B cell (primary cell): ENCODE results near the gene CD163L1.

ENCODE experiments used
- EZH2 ChIP-seq: IDR thresholded peaks from 2 replicates; pipeline ENCODE4 v1.6.1; 2012; ENCODE audit warnings: borderline replicate concordance, low read depth, mild to moderate bottlenecking, moderate library complexity, low read length; ENCODE audit not compliant: insufficient read depth, poor library complexity, severe bottlenecking
- TF ChIP-seq, protein P1 (sequence below): fragments of 200-600 bp; IDR thresholded peaks from one replicate; pipeline ENCODE4 v1.8.0; 2022; ENCODE audit warnings: antibody characterized with exemption, mild to moderate bottlenecking

DNA sequence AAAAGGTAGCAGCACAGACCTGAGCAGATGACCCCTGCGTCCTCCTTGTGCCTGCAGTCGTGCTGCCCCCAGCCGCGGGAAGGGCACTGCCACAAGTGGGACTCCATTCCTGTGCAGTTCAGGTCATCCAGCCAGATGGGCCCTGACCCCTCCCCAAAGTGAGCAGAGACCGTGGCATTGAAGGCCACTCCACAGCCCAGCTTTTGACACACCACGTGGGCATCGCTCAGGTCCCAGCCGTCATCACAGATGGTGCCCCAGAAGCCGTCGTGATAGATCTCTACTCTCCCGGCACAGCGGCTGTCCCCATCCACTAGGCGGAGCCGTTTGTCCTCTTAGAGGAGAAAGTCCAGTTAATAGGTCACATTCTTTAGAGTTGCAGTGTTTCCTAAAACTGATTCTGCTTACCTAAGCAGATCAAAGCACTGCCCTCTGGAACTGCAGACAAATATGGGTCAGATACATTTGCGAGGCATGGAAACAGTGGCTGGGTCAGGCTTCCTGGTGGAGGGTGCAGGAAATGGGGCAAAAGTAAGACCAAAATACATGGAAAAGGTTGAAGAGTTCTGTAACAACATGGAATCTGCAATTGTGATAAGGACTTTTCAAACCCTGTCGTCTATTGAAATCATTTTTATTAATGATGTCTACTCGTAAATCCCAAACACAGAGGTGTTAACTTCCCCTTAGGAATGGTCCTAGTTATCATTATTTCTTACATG lies 69.4 kb downstream of the CD163L1 start:
- TF ChIP-seq, protein P1, sequence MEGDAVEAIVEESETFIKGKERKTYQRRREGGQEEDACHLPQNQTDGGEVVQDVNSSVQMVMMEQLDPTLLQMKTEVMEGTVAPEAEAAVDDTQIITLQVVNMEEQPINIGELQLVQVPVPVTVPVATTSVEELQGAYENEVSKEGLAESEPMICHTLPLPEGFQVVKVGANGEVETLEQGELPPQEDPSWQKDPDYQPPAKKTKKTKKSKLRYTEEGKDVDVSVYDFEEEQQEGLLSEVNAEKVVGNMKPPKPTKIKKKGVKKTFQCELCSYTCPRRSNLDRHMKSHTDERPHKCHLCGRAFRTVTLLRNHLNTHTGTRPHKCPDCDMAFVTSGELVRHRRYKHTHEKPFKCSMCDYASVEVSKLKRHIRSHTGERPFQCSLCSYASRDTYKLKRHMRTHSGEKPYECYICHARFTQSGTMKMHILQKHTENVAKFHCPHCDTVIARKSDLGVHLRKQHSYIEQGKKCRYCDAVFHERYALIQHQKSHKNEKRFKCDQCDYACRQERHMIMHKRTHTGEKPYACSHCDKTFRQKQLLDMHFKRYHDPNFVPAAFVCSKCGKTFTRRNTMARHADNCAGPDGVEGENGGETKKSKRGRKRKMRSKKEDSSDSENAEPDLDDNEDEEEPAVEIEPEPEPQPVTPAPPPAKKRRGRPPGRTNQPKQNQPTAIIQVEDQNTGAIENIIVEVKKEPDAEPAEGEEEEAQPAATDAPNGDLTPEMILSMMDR = peak; percentile 15
- TF ChIP-seq EZH2 = no peak
